GM23248 (cell line): ENCODE results near the gene FARP1. TPM values are rescaled to one million over a fixed set of nuclear protein-coding genes. Genes with fewer than 3 reads are reported as not detected.

Experiments used
- DNase-seq: peaks from one replicate; pipeline ENCODE4 v3.0.0-alpha.2; 2015
- H2AFZ ChIP-seq: fragments of 200-600 bp; sonication (generic); 2 replicates; pipeline ENCODE4 v1.6.1; 2016; ENCODE audit warnings: antibody characterized with exemption
- H3F3A ChIP-seq: fragments of 200-600 bp; sonication (generic); 2 replicates; pipeline ENCODE4 v1.6.1; 2016; ENCODE audit warnings: mild to moderate bottlenecking, antibody characterized with exemption, mixed run types; ENCODE audit not compliant: insufficient read depth
- H3K27ac ChIP-seq: fragments of 200-600 bp; sonication (generic); 2 replicates; pipeline ENCODE4 v1.5.1; 2016; ENCODE audit warnings: mild to moderate bottlenecking
- H3K27me3 ChIP-seq: fragments of 200-600 bp; sonication (generic); replicated peaks from 2 replicates; pipeline ENCODE4 v1.6.1; 2016; ENCODE audit warnings: mild to moderate bottlenecking; ENCODE audit not compliant: insufficient read depth
- H3K36me3 ChIP-seq: fragments of 200-600 bp; sonication (generic); 2 replicates; pipeline ENCODE4 v1.6.1; 2016; ENCODE audit warnings: low read depth, mild to moderate bottlenecking
- H3K4me1 ChIP-seq: fragments of 200-600 bp; sonication (generic); 2 replicates; pipeline ENCODE4 v1.6.1; 2016; ENCODE audit warnings: mild to moderate bottlenecking; ENCODE audit not compliant: insufficient read depth
- H3K4me2 ChIP-seq: fragments of 200-600 bp; sonication (generic); one replicate; pipeline ENCODE4 v1.6.1; 2016; ENCODE audit warnings: mild to moderate bottlenecking; ENCODE audit not compliant: unreplicated experiment
- H3K4me3 ChIP-seq: fragments of 200-600 bp; sonication (generic); 2 replicates; pipeline ENCODE4 v1.5.1; 2016; ENCODE audit warnings: mild to moderate bottlenecking
- H3K79me2 ChIP-seq: fragments of 200-600 bp; sonication (generic); 2 replicates; pipeline ENCODE4 v1.6.1; 2016; ENCODE audit warnings: mild to moderate bottlenecking; ENCODE audit not compliant: insufficient read depth
- H3K9ac ChIP-seq: fragments of 200-600 bp; sonication (generic); 2 replicates; pipeline ENCODE4 v1.6.1; 2016; ENCODE audit warnings: mild to moderate bottlenecking
- H3K9me2 ChIP-seq: fragments of 200-600 bp; sonication (generic); 2 replicates; pipeline ENCODE4 v1.6.1; 2016; ENCODE audit warnings: mixed run types, mild to moderate bottlenecking, moderate library complexity; ENCODE audit not compliant: insufficient read depth
- H3K9me3 ChIP-seq: fragments of 200-600 bp; sonication (generic); one replicate; pipeline ENCODE4 v1.6.1; 2017; ENCODE audit warnings: low read depth
- H4K20me1 ChIP-seq: fragments of 200-600 bp; sonication (generic); 2 replicates; pipeline ENCODE4 v1.6.0; 2016; ENCODE audit not compliant: insufficient read depth
- EZH2 ChIP-seq: fragments of 200-600 bp; sonication (generic); IDR thresholded peaks from 2 replicates; pipeline ENCODE4 v1.6.1; 2018; ENCODE audit warnings: antibody characterized with exemption, mild to moderate bottlenecking; ENCODE audit not compliant: insufficient read depth, poor library complexity, severe bottlenecking
- EZH2phosphoT487 ChIP-seq: fragments of 200-600 bp; sonication (generic); IDR thresholded peaks from 2 replicates; pipeline ENCODE4 v1.6.1; 2018; ENCODE audit warnings: antibody characterized with exemption, moderate library complexity, mild to moderate bottlenecking, low read depth; ENCODE audit not compliant: insufficient read depth
- WGBS, 2 experiments: methylation state at CpG; one replicate each; pipeline ENCODE4 v1.1.6; 2015 to 2017; ENCODE audit warnings: low lambda C conversion rate in 2 of 2, low coverage in 1 of 2; ENCODE audit errors: missing lambda C conversion rate in 2 of 2; 5-methylcytosine and 5-hydroxymethylcytosine counted together
- in situ Hi-C: fragments of 300-500 bp; cut with MboI; formaldehyde crosslinking; loops from 2 replicates; pipeline ENCODE4 v1.15.0; 2020
- polyA plus RNA-seq: library from polyadenylated mRNA; unstranded; fragments of >200 nt; fragmentation: Nextera tagmentation; extraction: Ambion mirVana; gene quantifications from 2 replicates; pipeline ENCODE4 v1.2.1, GENCODE V29; 2016
- total RNA-seq: library from RNA; depleted of rRNA; stranded (reverse); fragments of >200 nt; shearing (Covaris generic); gene quantifications from 2 replicates; pipeline ENCODE4 v1.2.3, GENCODE V29; 2014

FARP1 gene
- total and polyA plus RNA-seq, 2 experiments from 2014 or later = 53.7 to 56.6 TPM

DNA sequence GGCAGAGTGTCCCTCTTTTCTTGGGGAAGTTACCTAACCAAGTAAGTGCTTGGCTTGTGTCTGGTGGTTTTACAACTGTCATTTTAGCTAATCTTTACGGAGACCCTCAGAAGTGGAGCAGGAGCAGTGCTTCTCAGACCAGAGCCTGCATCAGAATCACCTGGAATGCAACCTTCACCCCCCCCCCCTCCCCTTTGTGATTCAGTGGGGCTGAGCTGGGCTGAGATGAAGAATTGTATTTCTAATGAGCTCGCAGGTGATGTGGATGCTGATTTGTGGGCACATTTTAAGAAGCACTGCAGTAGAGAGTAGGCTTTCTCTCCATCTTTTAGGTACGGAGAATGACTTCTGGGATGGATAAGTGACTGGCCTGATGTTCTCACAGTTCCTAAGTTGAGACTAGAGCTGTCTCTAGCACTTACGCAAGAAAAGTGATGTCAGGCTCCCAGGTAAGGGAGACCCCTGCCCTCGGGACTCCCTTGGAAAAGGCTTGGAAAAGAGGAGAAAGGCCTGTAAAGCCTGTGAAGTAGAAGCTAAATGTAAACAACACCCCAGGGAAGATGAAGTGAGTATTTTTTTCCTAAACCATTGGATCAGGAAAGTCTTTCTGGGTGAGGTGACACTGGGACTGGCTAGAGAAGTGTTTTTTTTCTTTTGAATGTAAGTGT is 57.5 kb downstream of the FARP1 start:
- in situ Hi-C loops = no loop called here
- Histone ChIP-seq H3K27ac (no peak overlapping the region), H3K4me3 (no peak overlapping the region), H3F3A (peaks cover 24% of the 10 kb centered on the region), H2AFZ (no peak overlapping the region), H3K9ac (no peak overlapping the region), H3K4me2 (no peak overlapping the region), H4K20me1 (no peaks in the 10 kb centered on the region), H3K36me3 (no peaks in the 10 kb centered on the region), H3K9me3 (no peaks in the 10 kb centered on the region), H3K79me2 (peaks cover 98% of the 10 kb centered on the region), H3K4me1 (peaks cover 30% of the 10 kb centered on the region), H3K27me3 (no peaks in the 10 kb centered on the region), H3K9me2 (no peaks in the 10 kb centered on the region)
- DNase-seq = no peak
- no peak for TF ChIP-seq EZH2
- TF ChIP-seq EZH2phosphoT487 = no peak
- 80 to 81% methylated on average over 5 of the region's 5 CpGs for WGBS, 2 experiments

DNA sequence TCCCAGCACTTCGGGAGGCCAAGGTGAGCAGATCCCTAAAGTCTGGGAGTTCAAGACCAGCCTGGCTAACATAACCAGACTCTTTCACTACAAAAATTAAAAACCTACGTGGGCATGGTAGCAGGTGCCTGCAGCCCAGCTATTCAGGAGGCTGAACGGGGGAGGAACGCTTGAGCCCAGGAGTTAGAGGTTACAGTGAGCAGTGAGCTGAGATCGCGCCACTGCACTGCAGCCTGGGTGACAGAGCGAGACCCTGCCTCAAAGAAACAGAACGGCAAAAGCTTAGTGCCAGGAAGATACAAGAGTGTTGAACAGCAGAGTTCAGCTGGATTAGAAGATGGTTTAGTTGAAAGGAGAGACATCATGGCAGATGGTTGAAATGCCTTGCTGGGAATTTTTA is 58.3 kb downstream of the FARP1 start:
- H3K4me2 ChIP-seq = no peak overlapping the region
- DNase-seq = no peak
- H4K20me1 ChIP-seq = no peaks in the 10 kb centered on the region
- peaks cover 3% of the 10 kb centered on the region for H3K9me3 ChIP-seq
- no peaks in the 10 kb centered on the region for H3K36me3 ChIP-seq
- H3K79me2 ChIP-seq = peaks cover 98% of the 10 kb centered on the region
- in situ Hi-C loops = no loop called here
- no peak overlapping the region for H2AFZ ChIP-seq
- no peak overlapping the region for H3K27ac ChIP-seq
- no peak overlapping the region for H3K4me3 ChIP-seq
- H3K4me1 ChIP-seq = peaks cover 36% of the 10 kb centered on the region
- H3K27me3 ChIP-seq = no peaks in the 10 kb centered on the region
- no peak for TF ChIP-seq EZH2
- TF ChIP-seq EZH2phosphoT487 = no peak
- H3K9ac ChIP-seq = no peak overlapping the region
- no peaks in the 10 kb centered on the region for H3K9me2 ChIP-seq
- WGBS, 2 experiments = 80 to 82% methylated on average over 8 of the region's 8 CpGs
- H3F3A ChIP-seq = peaks cover 32% of the 10 kb centered on the region

DNA sequence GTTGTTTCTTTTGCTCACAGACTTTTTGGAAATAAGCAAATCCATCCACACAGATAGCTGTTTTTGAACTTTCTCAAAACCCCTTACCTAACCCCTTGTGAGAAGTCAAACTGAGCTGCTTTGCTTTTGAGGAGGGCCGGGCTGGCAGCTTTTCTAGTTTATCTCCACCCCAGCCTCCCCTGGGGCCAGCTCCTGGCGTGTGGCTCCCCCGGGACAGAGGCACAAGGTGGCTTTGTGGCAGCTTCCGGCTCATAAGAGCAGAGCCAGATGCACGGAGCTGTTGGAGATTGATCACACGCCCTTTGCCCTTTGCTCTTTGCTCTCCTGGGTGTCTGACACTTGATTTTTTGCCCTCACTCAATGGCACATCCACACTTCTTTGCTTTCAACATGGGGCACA is 59.1 kb downstream of the FARP1 start:
- peaks cover 3% of the 10 kb centered on the region for H3K9me3 ChIP-seq
- H3K4me3 ChIP-seq = no peak overlapping the region
- no peaks in the 10 kb centered on the region for H3K36me3 ChIP-seq
- H3K9me2 ChIP-seq = no peaks in the 10 kb centered on the region
- H3K27me3 ChIP-seq = no peaks in the 10 kb centered on the region
- H3K4me2 ChIP-seq = no peak overlapping the region
- H3K9ac ChIP-seq = no peak overlapping the region
- 83 to 85% methylated on average over 6 of the region's 6 CpGs for WGBS, 2 experiments
- TF ChIP-seq EZH2phosphoT487 (no peak), EZH2 (no peak)
- peaks cover 92% of the 10 kb centered on the region for H3K79me2 ChIP-seq
- no peak overlapping the region for H2AFZ ChIP-seq
- DNase-seq = no peak
- H3F3A ChIP-seq = peaks cover 39% of the 10 kb centered on the region
- H3K27ac ChIP-seq = no peak overlapping the region
- peaks cover 44% of the 10 kb centered on the region for H3K4me1 ChIP-seq
- in situ Hi-C loops = no loop called here
- H4K20me1 ChIP-seq = no peaks in the 10 kb centered on the region

GRCh38 chr13:98203646-98204326 is 60.9 kb downstream of the FARP1 start:
- Histone ChIP-seq H3K4me1 (peaks cover 62% of the 10 kb centered on the region), H3K27me3 (no peaks in the 10 kb centered on the region), H3K4me2 (peak overlapping the region; percentile 56), H3K79me2 (peaks cover 82% of the 10 kb centered on the region), H3K9ac (peak overlapping the region; percentile 10; the same call in 1 of the 2 replicates), H3K9me3 (peaks cover 3% of the 10 kb centered on the region), H3K9me2 (no peaks in the 10 kb centered on the region), H3F3A (peaks cover 54% of the 10 kb centered on the region), H4K20me1 (no peaks in the 10 kb centered on the region), H3K36me3 (no peaks in the 10 kb centered on the region), H3K27ac (peak overlapping the region; percentile 56), H3K4me3 (peak overlapping the region; percentile 47), H2AFZ (peak overlapping the region; percentile 59; the same call in 1 of the 2 replicates)
- in situ Hi-C loops = no loop called here
- WGBS, 2 experiments = 9 to 11% methylated on average over 8 of the region's 8 CpGs
- TF ChIP-seq EZH2phosphoT487 (no peak), EZH2 (no peak)
- peak; percentile 58 for DNase-seq
